ENCODE results near the gene TSG101. TPM values are rescaled to one million over a fixed set of nuclear protein-coding genes. Genes with fewer than 3 reads are reported as not detected.

The TSG101 gene
- total RNA-seq, 2 experiments from 2014 or later = 33.2 to 40.5 TPM

GRCh38 chr11:18527512-18527911 is 770 bp upstream of the TSG101 start:
- H3K27me3 Mint-ChIP-seq (ENCODE audit: low read depth) = no peaks in the 10 kb centered on the region
- no peak for DNase-seq
- H3K27ac Mint-ChIP-seq = peak overlapping the region; percentile 100
- H3K4me1 Mint-ChIP-seq (ENCODE audit: low read depth) = peaks cover 37% of the 10 kb centered on the region
- peaks cover 8% of the 10 kb centered on the region for H3K36me3 Mint-ChIP-seq (ENCODE audit: low read depth)
- H3K4me3 Mint-ChIP-seq = peak overlapping the region; percentile 100
- no peaks in the 10 kb centered on the region for H3K9me3 Mint-ChIP-seq
- CTCF ChIA-PET = interaction anchor here (0.7 to 1.4 kb wide), 4 partner anchors 12 to 412 kb away, joined by 3 to 4 read pairs (median 4); no protein-coding TSS in a partner anchor
- intact Hi-C loops (cut with micrococcal nuclease) = loop anchor here (1.0 to 5.0 kb wide), 6 partner anchors 59 to 421 kb away; partner anchors contain the start of gene SAAL1

DNA sequence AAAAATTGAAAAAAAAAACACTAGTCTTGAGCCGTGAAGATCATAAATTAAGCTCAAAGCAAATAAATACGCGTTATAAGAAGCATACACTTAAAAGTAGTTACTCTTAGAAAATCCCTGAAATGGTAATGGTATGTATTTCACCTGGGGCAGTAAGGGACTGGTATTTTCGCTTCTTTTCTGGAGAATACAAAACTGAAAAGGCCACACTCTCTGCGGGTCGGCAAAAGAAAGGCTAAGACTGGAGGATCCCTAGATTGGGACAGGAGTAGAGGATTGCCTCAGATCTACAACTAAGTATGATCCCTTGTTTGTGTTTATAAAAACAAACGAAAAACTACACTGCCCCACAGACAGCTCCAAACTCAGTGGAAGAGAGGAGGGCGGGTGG is 617 bp downstream of the TSG101 start:
- Mint-ChIP-seq H3K27me3 (ENCODE audit: low read depth) (no peaks in the 10 kb centered on the region), H3K9me3 (no peaks in the 10 kb centered on the region), H3K4me3 (peak overlapping the region; percentile 100), H3K27ac (peak overlapping the region; percentile 100), H3K36me3 (ENCODE audit: low read depth) (peaks cover 8% of the 10 kb centered on the region), H3K4me1 (ENCODE audit: low read depth) (peaks cover 42% of the 10 kb centered on the region)
- CTCF ChIA-PET = interaction anchor here (0.5 to 1.4 kb wide), 8 partner anchors 14 to 282 kb away, joined by 3 to 11 read pairs (median 4); partner anchors contain the start of gene SPTY2D1
- intact Hi-C loops (cut with micrococcal nuclease) = loop anchor here (1.0 to 5.0 kb wide), 9 partner anchors 57 to 513 kb away; partner anchors contain the start of genes GTF2H1, HPS5, SAAL1 and SERGEF
- DNase-seq = no peak

DNA sequence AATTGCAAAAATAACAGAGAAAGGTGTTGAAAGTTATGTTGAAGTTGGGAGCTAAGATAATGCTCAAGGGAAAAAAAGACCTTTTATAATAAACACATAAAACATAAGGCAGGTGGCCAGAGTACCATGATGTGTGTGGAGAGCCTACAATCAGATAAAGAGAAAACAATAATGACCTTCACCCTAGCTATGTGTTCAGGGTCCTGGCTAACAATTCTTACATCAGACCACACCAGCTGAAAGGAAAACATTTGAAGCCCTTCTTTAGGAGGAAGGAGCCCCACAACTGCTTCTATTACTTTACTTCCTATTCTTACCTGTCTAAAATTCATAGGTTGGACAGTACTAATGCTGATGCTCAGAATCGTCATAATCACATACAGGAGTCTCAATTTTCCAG is 2.5 kb downstream of the TSG101 start:
- DNase-seq = no peak
- intact Hi-C loops (cut with micrococcal nuclease) = no loop called here
- H3K36me3 Mint-ChIP-seq (ENCODE audit: low read depth) = peaks cover 8% of the 10 kb centered on the region
- no peaks in the 10 kb centered on the region for H3K27me3 Mint-ChIP-seq (ENCODE audit: low read depth)
- no peak overlapping the region for H3K27ac Mint-ChIP-seq
- H3K4me1 Mint-ChIP-seq (ENCODE audit: low read depth) = peaks cover 43% of the 10 kb centered on the region
- no peaks in the 10 kb centered on the region for H3K9me3 Mint-ChIP-seq
- no peak overlapping the region for H3K4me3 Mint-ChIP-seq
- CTCF ChIA-PET = interaction anchor here (0.7 to 1.0 kb wide), 5 partner anchors 9 to 198 kb away, joined by 3 to 7 read pairs (median 4); no protein-coding TSS in a partner anchor

- Mint-ChIP-seq H3K27me3 (ENCODE audit: low read depth) (no peaks in the 10 kb centered on the region), H3K36me3 (ENCODE audit: low read depth) (peaks cover 5% of the 10 kb centered on the region), H3K9me3 (no peaks in the 10 kb centered on the region), H3K27ac (no peak overlapping the region), H3K4me3 (no peak overlapping the region), H3K4me1 (ENCODE audit: low read depth) (peaks cover 38% of the 10 kb centered on the region)
- CTCF ChIA-PET = interaction anchor here (0.6 to 1.0 kb wide), 3 partner anchors 27 to 209 kb away, joined by 3 to 5 read pairs (median 3); no protein-coding TSS in a partner anchor
- no peak for DNase-seq
- intact Hi-C loops (cut with micrococcal nuclease) = no loop called here
These were observed 3.7 kb downstream of the TSG101 start for GRCh38 chr11:18523084-18523483.

GRCh38 chr11:18522388-18522787 is 4.4 kb downstream of the TSG101 start:
- CTCF ChIA-PET = interaction anchor here (0.8 to 1.0 kb wide), 3 partner anchors 53 to 210 kb away, joined by 3 to 5 read pairs (median 3); no protein-coding TSS in a partner anchor
- H3K36me3 Mint-ChIP-seq (ENCODE audit: low read depth) = peaks cover 5% of the 10 kb centered on the region
- no peak overlapping the region for H3K4me3 Mint-ChIP-seq
- H3K4me1 Mint-ChIP-seq (ENCODE audit: low read depth) = peaks cover 32% of the 10 kb centered on the region
- H3K27me3 Mint-ChIP-seq (ENCODE audit: low read depth) = no peaks in the 10 kb centered on the region
- H3K27ac Mint-ChIP-seq = no peak overlapping the region
- H3K9me3 Mint-ChIP-seq = no peaks in the 10 kb centered on the region
- no peak for DNase-seq
- intact Hi-C loops (cut with micrococcal nuclease) = no loop called here

- Mint-ChIP-seq H3K27ac (no peak overlapping the region), H3K36me3 (ENCODE audit: low read depth) (peaks cover 2% of the 10 kb centered on the region), H3K27me3 (ENCODE audit: low read depth) (no peaks in the 10 kb centered on the region), H3K4me1 (ENCODE audit: low read depth) (peaks cover 32% of the 10 kb centered on the region), H3K9me3 (no peaks in the 10 kb centered on the region), H3K4me3 (no peak overlapping the region)
- CTCF ChIA-PET = interaction anchor here (0.6 to 1.0 kb wide), 2 partner anchors 210 to 277 kb away, joined by 3 read pairs; no protein-coding TSS in a partner anchor
- DNase-seq = no peak
- intact Hi-C loops (cut with micrococcal nuclease) = no loop called here
These were observed 5.6 kb downstream of the TSG101 start for GRCh38 chr11:18521122-18521521.

GRCh38 chr11:18502352-18502751 is 24.4 kb downstream of the TSG101 start:
- Mint-ChIP-seq H3K27ac (no peak overlapping the region), H3K27me3 (ENCODE audit: low read depth) (no peaks in the 10 kb centered on the region), H3K4me1 (ENCODE audit: low read depth) (no peaks in the 10 kb centered on the region), H3K9me3 (no peaks in the 10 kb centered on the region), H3K4me3 (no peak overlapping the region), H3K36me3 (ENCODE audit: low read depth) (peaks cover 31% of the 10 kb centered on the region)
- intact Hi-C loops (cut with micrococcal nuclease) = no loop called here
- no peak for DNase-seq
- CTCF ChIA-PET = interaction anchor here (0.6 to 1.0 kb wide), 2 partner anchors 24 to 1148 kb away, joined by 3 to 4 read pairs; no protein-coding TSS in a partner anchor

DNA sequence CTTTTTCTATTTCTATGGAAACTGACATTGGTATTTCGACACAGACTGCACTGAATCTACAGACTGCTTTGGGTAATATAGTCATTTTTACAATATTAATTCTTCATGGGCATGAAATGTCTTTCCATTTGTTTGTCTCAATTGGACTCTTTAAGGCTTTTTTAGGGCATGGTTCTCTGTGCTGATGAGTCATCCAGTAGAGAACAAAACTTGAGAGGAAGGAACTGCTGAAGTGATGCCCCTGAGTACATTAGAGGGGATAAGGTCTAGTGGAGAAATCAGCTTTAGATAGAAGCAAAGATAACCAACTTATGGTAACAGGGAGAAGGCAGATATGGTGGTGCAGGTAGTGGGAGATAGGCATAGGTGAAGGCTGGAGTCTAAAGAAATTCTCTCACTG is 25.1 kb downstream of the TSG101 start:
- H3K4me3 Mint-ChIP-seq = no peak overlapping the region
- no peak for DNase-seq
- H3K4me1 Mint-ChIP-seq (ENCODE audit: low read depth) = no peaks in the 10 kb centered on the region
- no peak overlapping the region for H3K27ac Mint-ChIP-seq
- peaks cover 30% of the 10 kb centered on the region for H3K36me3 Mint-ChIP-seq (ENCODE audit: low read depth)
- intact Hi-C loops (cut with micrococcal nuclease) = no loop called here
- H3K27me3 Mint-ChIP-seq (ENCODE audit: low read depth) = no peaks in the 10 kb centered on the region
- CTCF ChIA-PET = no interaction called here
- H3K9me3 Mint-ChIP-seq = no peaks in the 10 kb centered on the region

- H3K27me3 Mint-ChIP-seq (ENCODE audit: low read depth) = no peaks in the 10 kb centered on the region
- DNase-seq = no peak
- no peaks in the 10 kb centered on the region for H3K9me3 Mint-ChIP-seq
- no peak overlapping the region for H3K4me3 Mint-ChIP-seq
- peaks cover 35% of the 10 kb centered on the region for H3K36me3 Mint-ChIP-seq (ENCODE audit: low read depth)
- H3K4me1 Mint-ChIP-seq (ENCODE audit: low read depth) = no peaks in the 10 kb centered on the region
- no peak overlapping the region for H3K27ac Mint-ChIP-seq
- intact Hi-C loops (cut with micrococcal nuclease) = no loop called here
- CTCF ChIA-PET = no interaction called here
These were observed 28.7 kb downstream of the TSG101 start for GRCh38 chr11:18498039-18498438.

DNA sequence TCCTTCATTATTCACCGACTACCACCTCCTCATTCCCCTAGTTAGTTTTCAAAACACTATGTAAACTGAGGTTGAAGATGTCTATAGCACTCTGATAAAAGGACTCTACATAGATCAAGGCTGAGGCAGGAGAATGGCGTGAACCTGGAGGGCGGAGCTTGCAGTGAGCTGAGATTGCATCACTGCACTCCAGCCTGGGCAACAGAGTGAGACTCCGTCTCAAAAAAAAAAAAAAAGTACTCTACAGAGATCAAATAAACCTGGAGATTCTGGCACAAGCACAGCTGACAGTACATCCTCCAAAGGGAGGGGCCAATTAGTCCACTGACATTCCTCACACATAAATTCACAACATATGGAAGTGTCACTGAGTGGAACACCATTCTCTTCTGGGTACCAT is 31.0 kb downstream of the TSG101 start:
- Mint-ChIP-seq H3K4me1 (ENCODE audit: low read depth) (no peaks in the 10 kb centered on the region), H3K27ac (no peak overlapping the region), H3K36me3 (ENCODE audit: low read depth) (peaks cover 25% of the 10 kb centered on the region), H3K27me3 (ENCODE audit: low read depth) (no peaks in the 10 kb centered on the region), H3K4me3 (no peak overlapping the region), H3K9me3 (no peaks in the 10 kb centered on the region)
- intact Hi-C loops (cut with micrococcal nuclease) = no loop called here
- no peak for DNase-seq
- CTCF ChIA-PET = no interaction called here

DNA sequence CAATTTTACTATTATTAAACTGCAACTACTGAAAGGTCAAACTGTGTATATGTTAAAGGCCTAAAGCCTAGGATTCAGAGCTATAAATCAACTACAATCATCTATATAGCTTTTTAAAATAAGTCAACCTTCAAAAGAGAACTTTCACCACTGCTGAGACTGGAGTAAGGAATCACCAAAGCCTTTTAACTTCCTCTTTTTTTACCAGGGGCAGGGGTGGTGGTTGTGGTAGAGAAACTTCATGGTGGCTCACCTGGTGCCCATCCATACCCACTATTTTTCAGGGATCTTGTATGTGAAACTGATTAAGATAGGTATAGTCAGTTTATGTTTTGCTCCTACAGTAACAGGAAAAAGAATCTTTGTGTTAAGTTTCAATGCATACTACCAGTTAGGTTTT is 31.5 kb downstream of the TSG101 start:
- Mint-ChIP-seq H3K9me3 (no peaks in the 10 kb centered on the region), H3K4me1 (ENCODE audit: low read depth) (no peaks in the 10 kb centered on the region), H3K36me3 (ENCODE audit: low read depth) (peaks cover 24% of the 10 kb centered on the region), H3K27ac (no peak overlapping the region), H3K4me3 (no peak overlapping the region), H3K27me3 (ENCODE audit: low read depth) (no peaks in the 10 kb centered on the region)
- intact Hi-C loops (cut with micrococcal nuclease) = no loop called here
- CTCF ChIA-PET = interaction anchor here (1.0 kb wide), 1 partner anchor 227 kb away, joined by 3 read pairs; no protein-coding TSS in a partner anchor
- DNase-seq = no peak

DNA sequence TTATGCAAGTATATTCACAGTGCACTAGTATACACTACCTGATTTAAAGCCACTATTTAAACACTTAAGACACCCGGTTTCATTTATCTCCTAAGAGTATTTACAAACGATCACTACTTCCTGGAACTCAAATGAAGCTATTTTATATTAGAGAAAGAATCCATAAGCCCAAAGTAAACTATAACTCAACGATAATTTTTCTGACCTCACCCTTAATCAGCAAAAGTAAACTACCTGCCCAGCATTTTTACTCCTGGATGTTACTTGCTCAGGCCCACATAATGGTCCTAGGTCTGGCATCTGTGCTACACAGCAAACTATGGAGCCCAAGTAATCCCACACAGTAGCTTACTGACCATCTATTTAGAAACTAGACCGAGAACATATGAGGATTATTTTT is 33.4 kb downstream of the TSG101 start:
- Mint-ChIP-seq H3K27me3 (ENCODE audit: low read depth) (no peaks in the 10 kb centered on the region), H3K27ac (no peak overlapping the region), H3K4me3 (no peak overlapping the region), H3K36me3 (ENCODE audit: low read depth) (peaks cover 28% of the 10 kb centered on the region), H3K4me1 (ENCODE audit: low read depth) (no peaks in the 10 kb centered on the region), H3K9me3 (no peaks in the 10 kb centered on the region)
- intact Hi-C loops (cut with micrococcal nuclease) = no loop called here
- no peak for DNase-seq
- CTCF ChIA-PET = interaction anchor here (0.7 to 2.2 kb wide), 2 partner anchors 206 to 239 kb away, joined by 3 to 5 read pairs; no protein-coding TSS in a partner anchor

GRCh38 chr11:18492888-18493287 is 33.9 kb downstream of the TSG101 start:
- no peak for DNase-seq
- no peak overlapping the region for H3K27ac Mint-ChIP-seq
- no peaks in the 10 kb centered on the region for H3K4me1 Mint-ChIP-seq (ENCODE audit: low read depth)
- H3K36me3 Mint-ChIP-seq (ENCODE audit: low read depth) = peaks cover 27% of the 10 kb centered on the region
- no peaks in the 10 kb centered on the region for H3K27me3 Mint-ChIP-seq (ENCODE audit: low read depth)
- CTCF ChIA-PET = interaction anchor here (0.7 to 2.2 kb wide), 2 partner anchors 207 to 239 kb away, joined by 3 to 5 read pairs; no protein-coding TSS in a partner anchor
- H3K9me3 Mint-ChIP-seq = no peaks in the 10 kb centered on the region
- no peak overlapping the region for H3K4me3 Mint-ChIP-seq
- intact Hi-C loops (cut with micrococcal nuclease) = no loop called here
